ENCODE results near the gene ZKSCAN2.

The ZKSCAN2 gene

GRCh38 chr16:25223964-25224363, 33.7 kb downstream of the ZKSCAN2 start:
- H4K20me1 ChIP-seq (ENCODE audit: insufficient read depth, low read length): no peaks in the 10 kb centered on the region
- H3K4me2 ChIP-seq (ENCODE audit: low read length): no peak overlapping the region
- no peaks in the 10 kb centered on the region for H3K4me1 ChIP-seq (ENCODE audit: insufficient read depth, low read length, severe bottlenecking)
- H3K4me3 ChIP-seq (ENCODE audit: low read depth, low read length, poor library complexity, severe bottlenecking): no peak overlapping the region
- H3K36me3 ChIP-seq (ENCODE audit: insufficient read depth, low read length): no peaks in the 10 kb centered on the region
- no peak overlapping the region for H3K27ac ChIP-seq (ENCODE audit: low read depth, low read length, poor library complexity, severe bottlenecking)
- no peaks in the 10 kb centered on the region for H3K9me3 ChIP-seq (ENCODE audit: low read length)
- no peak overlapping the region for H2AFZ ChIP-seq (ENCODE audit: low read length)
- H3K9ac ChIP-seq (ENCODE audit: low read length): no peak overlapping the region
- no peak for TF ChIP-seq EZH2 (IDR thresholded peaks at IDR 0.05; ENCODE audit: borderline replicate concordance, low read length)
- TF ChIP-seq, protein P1, sequence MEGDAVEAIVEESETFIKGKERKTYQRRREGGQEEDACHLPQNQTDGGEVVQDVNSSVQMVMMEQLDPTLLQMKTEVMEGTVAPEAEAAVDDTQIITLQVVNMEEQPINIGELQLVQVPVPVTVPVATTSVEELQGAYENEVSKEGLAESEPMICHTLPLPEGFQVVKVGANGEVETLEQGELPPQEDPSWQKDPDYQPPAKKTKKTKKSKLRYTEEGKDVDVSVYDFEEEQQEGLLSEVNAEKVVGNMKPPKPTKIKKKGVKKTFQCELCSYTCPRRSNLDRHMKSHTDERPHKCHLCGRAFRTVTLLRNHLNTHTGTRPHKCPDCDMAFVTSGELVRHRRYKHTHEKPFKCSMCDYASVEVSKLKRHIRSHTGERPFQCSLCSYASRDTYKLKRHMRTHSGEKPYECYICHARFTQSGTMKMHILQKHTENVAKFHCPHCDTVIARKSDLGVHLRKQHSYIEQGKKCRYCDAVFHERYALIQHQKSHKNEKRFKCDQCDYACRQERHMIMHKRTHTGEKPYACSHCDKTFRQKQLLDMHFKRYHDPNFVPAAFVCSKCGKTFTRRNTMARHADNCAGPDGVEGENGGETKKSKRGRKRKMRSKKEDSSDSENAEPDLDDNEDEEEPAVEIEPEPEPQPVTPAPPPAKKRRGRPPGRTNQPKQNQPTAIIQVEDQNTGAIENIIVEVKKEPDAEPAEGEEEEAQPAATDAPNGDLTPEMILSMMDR (IDR thresholded peaks at IDR 0.05; ENCODE audit: low read length): no peak
- H3K79me2 ChIP-seq (ENCODE audit: insufficient read depth, low read length): no peaks in the 10 kb centered on the region
- no peaks in the 10 kb centered on the region for H3F3A ChIP-seq (ENCODE audit: insufficient read depth, low read length)
- no peaks in the 10 kb centered on the region for H3K27me3 ChIP-seq (ENCODE audit: insufficient read depth, low read length)
- no peaks in the 10 kb centered on the region for H3K9me2 ChIP-seq (ENCODE audit: low read depth, low read length)

- Histone ChIP-seq H3K9ac (ENCODE audit: low read length) (no peak overlapping the region), H3K4me1 (ENCODE audit: insufficient read depth, low read length, severe bottlenecking) (no peaks in the 10 kb centered on the region), H3K4me2 (ENCODE audit: low read length) (no peak overlapping the region), H3F3A (ENCODE audit: insufficient read depth, low read length) (no peaks in the 10 kb centered on the region), H3K27ac (ENCODE audit: low read depth, low read length, poor library complexity, severe bottlenecking) (no peak overlapping the region), H3K79me2 (ENCODE audit: insufficient read depth, low read length) (no peaks in the 10 kb centered on the region), H2AFZ (ENCODE audit: low read length) (no peak overlapping the region), H3K9me2 (ENCODE audit: low read depth, low read length) (no peaks in the 10 kb centered on the region), H3K36me3 (ENCODE audit: insufficient read depth, low read length) (no peaks in the 10 kb centered on the region), H3K4me3 (ENCODE audit: low read depth, low read length, poor library complexity, severe bottlenecking) (no peak overlapping the region), H3K9me3 (ENCODE audit: low read length) (no peaks in the 10 kb centered on the region), H4K20me1 (ENCODE audit: insufficient read depth, low read length) (no peaks in the 10 kb centered on the region), H3K27me3 (ENCODE audit: insufficient read depth, low read length) (no peaks in the 10 kb centered on the region)
- TF ChIP-seq EZH2 (IDR thresholded peaks at IDR 0.05; ENCODE audit: borderline replicate concordance, low read length): no peak
- TF ChIP-seq, protein P1 (IDR thresholded peaks at IDR 0.05; ENCODE audit: low read length): no peak
These were observed 34.7 kb downstream of the ZKSCAN2 start for GRCh38 chr16:25222959-25223358.

GRCh38 chr16:25219070-25219737, 38.4 kb downstream of the ZKSCAN2 start:
- Histone ChIP-seq H3K9me2 (ENCODE audit: low read depth, low read length) (no peaks in the 10 kb centered on the region), H3K4me2 (ENCODE audit: low read length) (no peak overlapping the region), H3K4me1 (ENCODE audit: insufficient read depth, low read length, severe bottlenecking) (no peaks in the 10 kb centered on the region), H4K20me1 (ENCODE audit: insufficient read depth, low read length) (no peaks in the 10 kb centered on the region), H3K27me3 (ENCODE audit: insufficient read depth, low read length) (no peaks in the 10 kb centered on the region), H3K9me3 (ENCODE audit: low read length) (no peaks in the 10 kb centered on the region), H3K9ac (ENCODE audit: low read length) (no peak overlapping the region), H2AFZ (ENCODE audit: low read length) (no peak overlapping the region), H3K36me3 (ENCODE audit: insufficient read depth, low read length) (no peaks in the 10 kb centered on the region), H3K27ac (ENCODE audit: low read depth, low read length, poor library complexity, severe bottlenecking) (no peak overlapping the region), H3F3A (ENCODE audit: insufficient read depth, low read length) (no peaks in the 10 kb centered on the region), H3K79me2 (ENCODE audit: insufficient read depth, low read length) (no peaks in the 10 kb centered on the region), H3K4me3 (ENCODE audit: low read depth, low read length, poor library complexity, severe bottlenecking) (no peak overlapping the region)
- TF ChIP-seq, protein P1 (IDR thresholded peaks at IDR 0.05; ENCODE audit: low read length): no peak
- TF ChIP-seq EZH2 (IDR thresholded peaks at IDR 0.05; ENCODE audit: borderline replicate concordance, low read length): no peak

All from OCI-LY1 (cell line).